Uterus (tissue), 2 donors: ENCODE data around the gene TLN1.

Source experiments
- POLR2A ChIP-seq, 2 donors: fragments of 450-650 bp; IDR thresholded peaks; one replicate each; pipeline ENCODE4 v1.6.1; 2016; ENCODE audit warnings: antibody characterized with exemption in 2 of 2, mild to moderate bottlenecking in 1 of 2, moderate library complexity in 1 of 2
- TF ChIP-seq, protein P1 (sequence below), 4 experiments: fragments of 200-600 bp in 2 of 4; fragments of 450-650 bp in 2 of 4; sonication (generic) in 2 of 4; IDR thresholded peaks; one replicate each; pipeline ENCODE4 v1.5.1; 2016 to 2019; ENCODE audit warnings: antibody characterized with exemption in 4 of 4, mild to moderate bottlenecking in 2 of 4, moderate library complexity in 1 of 4

DNA sequence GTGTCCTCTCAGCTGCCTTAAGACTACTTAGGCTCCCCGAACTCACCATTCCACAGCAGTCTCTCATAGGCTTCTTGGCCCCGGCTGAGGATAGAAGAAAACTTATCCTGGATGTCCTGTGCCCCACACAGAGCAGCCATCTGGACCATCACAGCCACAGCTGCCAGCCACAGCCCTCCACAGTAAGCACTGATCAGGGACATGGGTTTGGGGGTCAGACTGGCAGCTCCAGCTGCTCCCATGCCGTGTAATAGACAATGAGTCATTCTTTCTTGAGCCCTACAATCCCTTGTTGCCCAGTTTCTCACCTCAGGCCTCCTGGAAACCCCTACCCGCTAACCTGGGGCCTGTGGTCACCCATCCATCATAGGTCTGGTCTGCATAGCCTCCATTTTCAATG, 6.2 kb upstream of the TLN1 start:
- TF ChIP-seq, protein P1, sequence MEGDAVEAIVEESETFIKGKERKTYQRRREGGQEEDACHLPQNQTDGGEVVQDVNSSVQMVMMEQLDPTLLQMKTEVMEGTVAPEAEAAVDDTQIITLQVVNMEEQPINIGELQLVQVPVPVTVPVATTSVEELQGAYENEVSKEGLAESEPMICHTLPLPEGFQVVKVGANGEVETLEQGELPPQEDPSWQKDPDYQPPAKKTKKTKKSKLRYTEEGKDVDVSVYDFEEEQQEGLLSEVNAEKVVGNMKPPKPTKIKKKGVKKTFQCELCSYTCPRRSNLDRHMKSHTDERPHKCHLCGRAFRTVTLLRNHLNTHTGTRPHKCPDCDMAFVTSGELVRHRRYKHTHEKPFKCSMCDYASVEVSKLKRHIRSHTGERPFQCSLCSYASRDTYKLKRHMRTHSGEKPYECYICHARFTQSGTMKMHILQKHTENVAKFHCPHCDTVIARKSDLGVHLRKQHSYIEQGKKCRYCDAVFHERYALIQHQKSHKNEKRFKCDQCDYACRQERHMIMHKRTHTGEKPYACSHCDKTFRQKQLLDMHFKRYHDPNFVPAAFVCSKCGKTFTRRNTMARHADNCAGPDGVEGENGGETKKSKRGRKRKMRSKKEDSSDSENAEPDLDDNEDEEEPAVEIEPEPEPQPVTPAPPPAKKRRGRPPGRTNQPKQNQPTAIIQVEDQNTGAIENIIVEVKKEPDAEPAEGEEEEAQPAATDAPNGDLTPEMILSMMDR (IDR thresholded peaks at IDR 0.05): no peak
- no peak for TF ChIP-seq POLR2A (IDR thresholded peaks at IDR 0.05)
